Activated CD4-positive, alpha-beta memory T cell treated with anti-CD3 and anti-CD28 coated beads for 36 hours (primary cell): ENCODE results near the gene NCF2. TPM values are rescaled to one million over a fixed set of nuclear protein-coding genes. Genes with fewer than 3 reads are reported as not detected.

Source experiments
- CTCF ChIA-PET: fragments of 350-600 bp; sonication (Branson Sonifier 250); formaldehyde crosslinking; loops from one replicate; lab custom pipeline; 2021; ENCODE audit warnings: antibody characterized with exemption, inconsistent platforms; lab: Charles Lee
- POLR2A ChIA-PET: fragments of 350-600 bp; sonication (Branson Sonifier 250); formaldehyde crosslinking; loops from one replicate; lab custom pipeline; 2021; ENCODE audit warnings: antibody characterized with exemption; lab: Charles Lee
- DNase-seq: peaks from one replicate; pipeline ENCODE4 v3.0.0-alpha.2; 2020
- H3K27ac Mint-ChIP-seq: one replicate; pipeline ENCODE4 v1.8.0; 2021; ENCODE audit warnings: mixed read lengths
- H3K27me3 Mint-ChIP-seq: one replicate; pipeline ENCODE4 v1.8.0; 2021; ENCODE audit warnings: mixed read lengths
- H3K36me3 Mint-ChIP-seq: one replicate; pipeline ENCODE4 v1.8.0; 2021; ENCODE audit warnings: mixed read lengths
- H3K4me1 Mint-ChIP-seq: one replicate; pipeline ENCODE4 v1.8.0; 2021; ENCODE audit warnings: low read depth, mixed read lengths
- H3K4me3 Mint-ChIP-seq: one replicate; pipeline ENCODE4 v1.8.0; 2021; ENCODE audit warnings: mild to moderate bottlenecking, mixed read lengths
- H3K9me3 Mint-ChIP-seq: one replicate; pipeline ENCODE4 v1.8.0; 2021; ENCODE audit warnings: mixed read lengths
- intact Hi-C: fragments of 100-400 bp; cut with micrococcal nuclease; formaldehyde crosslinking; loops from one replicate; pipeline ENCODE4 v1.15.1; 2023
- total RNA-seq, 2 experiments: library from RNA; stranded (reverse); gene quantifications; one replicate each; pipeline ENCODE4 v1.2.3, GENCODE V29; 2021

Gene NCF2
- total RNA-seq, 2 experiments from 2014 or later: 6.6 to 7.7 TPM

- CTCF ChIA-PET: interaction anchor here (0.7 kb wide), 1 partner anchor 141 kb away, joined by 3 read pairs; no protein-coding TSS in a partner anchor
- H3K4me1 Mint-ChIP-seq: peaks cover 20% of the 10 kb centered on the region
- H3K4me3 Mint-ChIP-seq: no peak overlapping the region
- peaks cover 15% of the 10 kb centered on the region for H3K36me3 Mint-ChIP-seq
- H3K27me3 Mint-ChIP-seq: no peaks in the 10 kb centered on the region
- intact Hi-C loops: no loop called here
- H3K27ac Mint-ChIP-seq: no peak overlapping the region
- POLR2A ChIA-PET: no interaction called here
- DNase-seq: no peak
- no peaks in the 10 kb centered on the region for H3K9me3 Mint-ChIP-seq
Observed at GRCh38 chr1:183515002-183515689, 75.1 kb downstream of the NCF2 start.

- ChIA-PET POLR2A (interaction anchor here (0.6 kb wide), 1 partner anchor 490 kb away, joined by 3 read pairs; no protein-coding TSS in a partner anchor), CTCF (interaction anchor here (0.7 kb wide), 1 partner anchor 142 kb away, joined by 3 read pairs; no protein-coding TSS in a partner anchor)
- Mint-ChIP-seq H3K36me3 (peaks cover 15% of the 10 kb centered on the region), H3K4me1 (peaks cover 21% of the 10 kb centered on the region), H3K27me3 (no peaks in the 10 kb centered on the region), H3K9me3 (no peaks in the 10 kb centered on the region), H3K4me3 (no peak overlapping the region), H3K27ac (no peak overlapping the region)
- DNase-seq: no peak
- intact Hi-C loops: no loop called here
Observed at GRCh38 chr1:183514235-183514634, 76.0 kb downstream of the NCF2 start.

DNA sequence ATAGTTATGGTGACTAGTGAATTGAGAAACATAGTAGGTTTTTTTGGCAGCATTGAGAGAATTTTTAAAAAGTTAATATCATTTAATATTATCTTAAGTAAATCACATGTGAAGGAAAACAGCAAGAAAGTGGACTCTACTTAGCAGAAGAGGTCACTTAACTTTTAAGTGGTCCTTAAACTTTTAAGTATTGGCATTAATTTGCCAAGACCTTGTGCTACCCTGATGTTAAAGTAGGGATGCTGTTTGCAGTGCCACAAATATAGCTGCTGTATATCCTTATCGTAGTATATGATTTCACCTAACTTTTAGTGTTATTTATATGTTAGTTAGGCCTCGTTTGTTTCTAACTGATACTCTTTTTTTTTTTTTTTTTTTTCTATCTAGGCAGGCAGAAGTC lies 77.8 kb downstream of the NCF2 start:
- peaks cover 10% of the 10 kb centered on the region for H3K36me3 Mint-ChIP-seq
- CTCF ChIA-PET: no interaction called here
- H3K4me3 Mint-ChIP-seq: no peak overlapping the region
- no peaks in the 10 kb centered on the region for H3K27me3 Mint-ChIP-seq
- no peak overlapping the region for H3K27ac Mint-ChIP-seq
- DNase-seq: no peak
- no peaks in the 10 kb centered on the region for H3K9me3 Mint-ChIP-seq
- intact Hi-C loops: no loop called here
- POLR2A ChIA-PET: interaction anchor here (0.8 kb wide), 1 partner anchor 37 kb away, joined by 3 read pairs; no protein-coding TSS in a partner anchor
- H3K4me1 Mint-ChIP-seq: peaks cover 25% of the 10 kb centered on the region

GRCh38 chr1:183508694-183509093 lies 81.6 kb downstream of the NCF2 start:
- H3K4me1 Mint-ChIP-seq: peaks cover 17% of the 10 kb centered on the region
- CTCF ChIA-PET: interaction anchor here (1.1 to 2.0 kb wide), 2 partner anchors 14 to 914 kb away, joined by 3 to 4 read pairs; no protein-coding TSS in a partner anchor
- no peaks in the 10 kb centered on the region for H3K27me3 Mint-ChIP-seq
- H3K4me3 Mint-ChIP-seq: no peak overlapping the region
- no peak overlapping the region for H3K27ac Mint-ChIP-seq
- no peaks in the 10 kb centered on the region for H3K36me3 Mint-ChIP-seq
- POLR2A ChIA-PET: no interaction called here
- intact Hi-C loops: no loop called here
- no peak for DNase-seq
- no peaks in the 10 kb centered on the region for H3K9me3 Mint-ChIP-seq

DNA sequence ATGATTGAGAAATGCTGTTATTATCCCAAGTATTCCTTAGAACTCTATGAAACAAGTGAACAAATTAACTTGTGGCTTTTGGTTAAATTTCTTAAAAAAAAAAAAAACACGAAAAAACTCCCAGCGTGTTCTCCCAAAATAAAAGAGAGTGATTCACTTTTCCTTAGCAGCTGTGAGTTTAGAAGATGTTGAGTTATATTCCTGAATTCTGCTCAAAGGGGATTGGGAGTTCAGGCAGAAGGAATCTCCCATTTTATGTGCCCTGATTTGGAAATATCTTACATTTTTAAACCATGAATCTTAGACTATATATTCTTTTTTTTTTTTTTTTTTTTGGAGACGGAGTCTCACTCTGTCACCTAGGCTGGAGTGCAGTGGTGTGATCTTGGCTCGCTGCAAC lies 83.7 kb downstream of the NCF2 start:
- intact Hi-C loops: no loop called here
- ChIA-PET CTCF (no interaction called here), POLR2A (no interaction called here)
- Mint-ChIP-seq H3K27me3 (no peaks in the 10 kb centered on the region), H3K36me3 (peaks cover 1% of the 10 kb centered on the region), H3K4me3 (no peak overlapping the region), H3K4me1 (peaks cover 27% of the 10 kb centered on the region), H3K27ac (no peak overlapping the region), H3K9me3 (no peaks in the 10 kb centered on the region)
- no peak for DNase-seq

Other genes with a start within 250 kb of the NCF2 start
- gene NMNAT2, start 172.1 kb downstream of the NCF2 start, total RNA-seq: not detected
- 10 to 100 TPM; 45.5 to 46.2 TPM for gene SMG7, start 118.0 kb downstream of the NCF2 start, total RNA-seq
- gene ARPC5, start 45.3 kb upstream of the NCF2 start, total RNA-seq: 100 to 1,000 TPM; 158 to 161 TPM
- gene APOBEC4, start 62.9 kb upstream of the NCF2 start, total RNA-seq: not detected
- 1 to 10 TPM; 1.8 TPM for gene RGL1, start 214.7 kb upstream of the NCF2 start, total RNA-seq